Measurements from ENCODE around the gene FAM83F. TPM values are rescaled to one million over a fixed set of nuclear protein-coding genes. Genes with fewer than 3 reads are reported as not detected.
A peak's percentile ranks its signal among the peaks of the same experiment; 100 is the strongest.
"Not testable (repeated sequence)": the region's sequence is repeated elsewhere in the genome, so short reads cannot be mapped to it uniquely, and the experiment has no call there.

FAM83F gene
- total RNA-seq, 1 donor from 2014 or later = 0.13 TPM

GRCh38 chr22:39949964-39950737 is 44.6 kb upstream of the FAM83F start:
- peaks cover 7% of the 10 kb centered on the region for H3K36me3 Mint-ChIP-seq (ENCODE audit: low read depth)
- ATAC-seq (ENCODE audit: low read depth) = peak; percentile 51
- peak overlapping the region; percentile 12 for H3K4me3 Mint-ChIP-seq

GRCh38 chr22:39951603-39952293 is 43.0 kb upstream of the FAM83F start:
- ATAC-seq (ENCODE audit: low read depth); H3K9me3 Mint-ChIP-seq; POLR2A ChIA-PET; H3K36me3 Mint-ChIP-seq (ENCODE audit: low read depth); intact Hi-C loops (cut with micrococcal nuclease); DNase-seq; H3K4me3 Mint-ChIP-seq; H3K27me3 Mint-ChIP-seq; H3K27ac Mint-ChIP-seq: not testable (repeated sequence)
- CTCF ChIA-PET = interaction anchor here (1.2 to 2.0 kb wide), 2 partner anchors 72 to 73 kb away, joined by 3 to 8 read pairs; no protein-coding TSS in a partner anchor
- H3K4me1 Mint-ChIP-seq = peaks cover 67% of the 10 kb centered on the region

More at GRCh38 chr22:39949964-39950737, 44.6 kb upstream of the FAM83F start:
- Mint-ChIP-seq H3K27me3 (no peaks in the 10 kb centered on the region), H3K4me1 (peaks cover 78% of the 10 kb centered on the region), H3K27ac (no peak overlapping the region), H3K9me3 (no peaks in the 10 kb centered on the region)
- ChIA-PET POLR2A (no interaction called here), CTCF (interaction anchor here (0.9 to 2.0 kb wide), 3 partner anchors 17 to 415 kb away, joined by 3 to 8 read pairs (median 4); no protein-coding TSS in a partner anchor)
- intact Hi-C loops (cut with micrococcal nuclease) = no loop called here
- no peak for TF ChIP-seq CTCF (IDR thresholded peaks at IDR 0.05)
- DNase-seq = no peak

GRCh38 chr22:39952347-39952746 is 42.4 kb upstream of the FAM83F start:
- ChIA-PET CTCF (interaction anchor here (1.2 kb wide), 1 partner anchor 72 kb away, joined by 3 read pairs; no protein-coding TSS in a partner anchor), POLR2A (no interaction called here)
- Mint-ChIP-seq H3K36me3 (ENCODE audit: low read depth) (peaks cover 10% of the 10 kb centered on the region), H3K4me3 (no peak overlapping the region), H3K27me3 (no peaks in the 10 kb centered on the region), H3K9me3 (no peaks in the 10 kb centered on the region), H3K4me1 (peaks cover 67% of the 10 kb centered on the region), H3K27ac (no peak overlapping the region)
- intact Hi-C loops (cut with micrococcal nuclease) = no loop called here
- no peak for TF ChIP-seq CTCF (IDR thresholded peaks at IDR 0.05)
- no peak for ATAC-seq (ENCODE audit: low read depth)
- no peak for DNase-seq

- no peak overlapping the region for H3K27ac Mint-ChIP-seq
- POLR2A ChIA-PET = no interaction called here
- peaks cover 2% of the 10 kb centered on the region for H3K27me3 Mint-ChIP-seq
- no peak overlapping the region for H3K4me3 Mint-ChIP-seq
- peaks cover 65% of the 10 kb centered on the region for H3K4me1 Mint-ChIP-seq
- intact Hi-C loops (cut with micrococcal nuclease) = no loop called here
- CTCF ChIA-PET = interaction anchor here (1.2 kb wide), 1 partner anchor 71 kb away, joined by 3 read pairs; no protein-coding TSS in a partner anchor
- no peak for DNase-seq
- H3K9me3 Mint-ChIP-seq = no peaks in the 10 kb centered on the region
- no peak for ATAC-seq (ENCODE audit: low read depth)
- peaks cover 14% of the 10 kb centered on the region for H3K36me3 Mint-ChIP-seq (ENCODE audit: low read depth)
- TF ChIP-seq CTCF (IDR thresholded peaks at IDR 0.05) = no peak
Measured at GRCh38 chr22:39953101-39953500, 41.7 kb upstream of the FAM83F start.

GRCh38 chr22:39954584-39955055 is 40.1 kb upstream of the FAM83F start:
- Mint-ChIP-seq H3K4me3 (no peak overlapping the region), H3K27ac (no peak overlapping the region), H3K9me3 (no peaks in the 10 kb centered on the region), H3K27me3 (peaks cover 7% of the 10 kb centered on the region), H3K4me1 (peaks cover 60% of the 10 kb centered on the region), H3K36me3 (ENCODE audit: low read depth) (peaks cover 19% of the 10 kb centered on the region)
- ChIA-PET POLR2A (no interaction called here), CTCF (no interaction called here)
- intact Hi-C loops (cut with micrococcal nuclease) = no loop called here
- no peak for DNase-seq
- TF ChIP-seq CTCF (IDR thresholded peaks at IDR 0.05) = no peak
- no peak for ATAC-seq (ENCODE audit: low read depth)
